IPS-20b (cell line): ENCODE results near the gene SHOC2.

ENCODE experiments used
- H3K27ac ChIP-seq: one replicate; pipeline ENCODE4 v1.5.1; 2013; ENCODE audit warnings: low read length
- H3K27me3 ChIP-seq: 2 replicates; pipeline ENCODE4 v1.6.1; 2013; ENCODE audit warnings: mild to moderate bottlenecking, low read length, inconsistent platforms; ENCODE audit not compliant: insufficient read depth
- H3K36me3 ChIP-seq: 2 replicates; pipeline ENCODE4 v1.6.1; 2013; ENCODE audit warnings: low read depth, mild to moderate bottlenecking, inconsistent platforms, low read length, moderate library complexity; ENCODE audit not compliant: insufficient read depth
- H3K4me1 ChIP-seq: 2 replicates; pipeline ENCODE4 v1.6.1; 2013; ENCODE audit warnings: mild to moderate bottlenecking, control low read depth, inconsistent platforms, low read length, moderate library complexity; ENCODE audit not compliant: insufficient read depth
- H3K4me3 ChIP-seq: 2 replicates; pipeline ENCODE4 v1.5.1; 2013; ENCODE audit warnings: mild to moderate bottlenecking, low read length, inconsistent platforms
- H3K9ac ChIP-seq: 2 replicates; pipeline ENCODE4 v1.6.1; 2013; ENCODE audit warnings: low read depth, mild to moderate bottlenecking, inconsistent platforms, low read length, moderate library complexity
- H3K9me3 ChIP-seq: 2 replicates; pipeline ENCODE4 v1.6.1; 2013; ENCODE audit warnings: mild to moderate bottlenecking, low read depth, low read length, inconsistent platforms; ENCODE audit not compliant: insufficient read depth

Gene SHOC2

DNA sequence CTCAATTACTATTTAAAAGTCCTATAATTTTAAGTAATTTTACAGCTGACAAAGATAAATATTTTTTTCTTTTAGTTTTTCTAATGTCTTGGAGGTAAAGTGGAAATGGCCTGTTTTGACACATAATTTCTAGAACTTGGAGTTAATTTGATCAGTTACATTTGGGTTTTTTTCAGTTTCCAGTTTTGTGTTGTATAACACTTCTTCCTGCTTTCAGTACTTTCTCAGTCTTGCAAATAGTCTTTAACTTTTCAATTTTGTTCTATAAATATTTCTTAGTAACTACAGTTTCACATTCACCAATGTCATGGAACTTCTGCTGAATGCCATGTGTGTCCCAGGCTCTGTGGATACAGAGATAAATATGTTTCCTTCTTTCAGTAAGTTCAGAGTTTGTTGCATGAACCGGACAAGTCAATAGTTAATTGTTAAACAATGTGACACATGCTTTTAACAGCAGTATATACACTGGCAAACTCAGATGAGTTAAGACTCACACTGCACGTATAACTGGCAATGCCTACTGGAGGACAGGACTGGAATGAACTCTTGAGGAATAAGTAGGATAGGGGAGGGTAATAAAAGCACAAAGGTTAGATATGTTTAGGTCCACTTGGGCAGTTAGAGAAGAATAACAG, 4.6 kb downstream of the SHOC2 start:
- H3K4me1 ChIP-seq = peaks cover 6% of the 10 kb centered on the region; the same call in 1 of the 2 replicates
- no peak overlapping the region for H3K27ac ChIP-seq
- no peak overlapping the region for H3K9ac ChIP-seq
- H3K27me3 ChIP-seq = no peaks in the 10 kb centered on the region
- no peaks in the 10 kb centered on the region for H3K36me3 ChIP-seq
- H3K9me3 ChIP-seq = no peaks in the 10 kb centered on the region
- no peak overlapping the region for H3K4me3 ChIP-seq

- no peak overlapping the region for H3K4me3 ChIP-seq
- no peak overlapping the region for H3K9ac ChIP-seq
- H3K27ac ChIP-seq = no peak overlapping the region
- no peaks in the 10 kb centered on the region for H3K36me3 ChIP-seq
- H3K27me3 ChIP-seq = no peaks in the 10 kb centered on the region
- H3K9me3 ChIP-seq = no peaks in the 10 kb centered on the region
- H3K4me1 ChIP-seq = peaks cover 13% of the 10 kb centered on the region
These were observed 8.1 kb downstream of the SHOC2 start for GRCh38 chr10:110927461-110927860.

DNA sequence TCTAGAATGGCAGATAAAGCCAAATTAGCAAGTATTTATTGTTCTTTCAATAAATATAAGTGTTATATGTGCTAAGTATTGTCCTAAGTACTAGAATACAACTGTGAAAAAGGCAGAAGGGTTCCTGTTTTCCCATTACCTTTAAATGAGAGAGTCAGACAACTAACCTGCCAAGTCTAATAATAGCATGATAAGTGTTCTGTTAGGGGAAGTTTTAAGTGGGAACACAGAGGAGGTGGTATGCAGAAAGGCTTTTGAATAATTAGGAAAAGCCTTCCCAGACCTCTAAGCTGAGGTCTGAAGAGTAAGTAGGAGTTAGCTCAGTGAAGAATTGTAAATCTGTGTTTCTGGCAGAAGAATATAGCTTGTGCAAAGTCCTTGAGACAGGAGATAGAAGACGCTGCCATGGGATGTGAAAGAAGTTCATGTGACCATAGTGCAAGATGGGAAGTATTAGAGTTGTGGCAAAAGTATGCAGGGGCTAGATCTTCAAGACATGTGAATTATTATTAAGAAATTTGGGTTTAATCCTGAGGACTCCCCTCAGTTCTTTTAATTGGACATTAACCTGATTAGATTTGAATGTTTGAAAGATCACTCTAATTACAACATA, 12.5 kb downstream of the SHOC2 start:
- H3K27me3 ChIP-seq = no peaks in the 10 kb centered on the region
- no peaks in the 10 kb centered on the region for H3K9me3 ChIP-seq
- H3K4me1 ChIP-seq = peaks cover 13% of the 10 kb centered on the region
- H3K27ac ChIP-seq = no peak overlapping the region
- no peak overlapping the region for H3K9ac ChIP-seq
- no peak overlapping the region for H3K4me3 ChIP-seq
- no peaks in the 10 kb centered on the region for H3K36me3 ChIP-seq

DNA sequence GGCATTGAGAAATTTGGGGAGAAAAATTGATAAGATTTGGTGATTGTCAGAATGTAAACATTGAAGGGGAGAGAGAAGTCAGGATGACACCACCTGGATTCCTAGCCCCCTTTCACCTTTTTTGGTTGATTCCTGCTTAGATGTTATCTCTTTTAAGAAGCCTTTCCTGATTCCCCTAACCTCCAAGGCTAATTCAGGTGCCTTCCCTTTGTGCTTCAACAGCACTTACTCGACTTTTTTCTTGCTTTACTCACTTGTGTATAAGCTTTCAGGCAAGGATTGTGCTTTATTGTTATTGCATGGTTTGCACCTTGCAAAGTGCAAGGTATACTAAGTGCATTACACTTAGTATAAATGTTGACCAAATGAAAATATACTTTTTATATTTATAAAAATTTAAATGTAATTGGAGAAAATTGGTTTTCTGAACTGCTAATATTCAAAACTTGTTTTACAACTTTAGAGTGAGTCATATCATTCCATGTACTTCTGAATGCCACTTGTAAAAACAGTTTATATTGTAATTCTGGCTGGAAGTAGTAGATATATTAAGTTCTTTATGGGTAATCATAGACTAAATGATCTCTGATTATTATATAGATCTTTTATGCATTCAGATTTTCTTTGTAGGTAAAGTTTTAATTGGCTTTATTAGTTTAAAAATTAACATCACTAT, 13.2 kb downstream of the SHOC2 start:
- no peaks in the 10 kb centered on the region for H3K27me3 ChIP-seq
- H3K9ac ChIP-seq = no peak overlapping the region
- peaks cover 13% of the 10 kb centered on the region for H3K4me1 ChIP-seq
- H3K36me3 ChIP-seq = no peaks in the 10 kb centered on the region
- H3K9me3 ChIP-seq = no peaks in the 10 kb centered on the region
- H3K4me3 ChIP-seq = no peak overlapping the region
- no peak overlapping the region for H3K27ac ChIP-seq

DNA sequence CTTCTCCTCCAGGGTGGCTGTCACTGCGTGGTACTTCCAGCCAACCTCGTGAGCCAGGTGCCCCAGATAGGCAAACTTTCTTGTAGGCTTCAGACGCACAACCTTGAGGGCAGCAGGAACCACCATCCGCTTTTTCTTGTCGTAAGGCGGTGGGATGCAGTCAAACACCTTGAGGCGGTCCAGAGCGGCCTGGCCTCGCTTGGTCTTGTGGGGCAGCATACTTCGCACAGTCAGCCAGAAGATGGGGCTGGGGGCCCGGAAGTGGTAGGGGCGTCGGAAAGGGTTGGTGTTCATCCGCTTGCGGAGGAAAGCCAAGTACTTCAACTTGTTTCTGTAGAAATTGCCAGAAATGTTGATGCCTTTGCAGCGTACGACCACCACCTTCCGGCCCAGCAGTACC, 17.4 kb downstream of the SHOC2 start:
- Histone ChIP-seq H3K9me3 (no peaks in the 10 kb centered on the region), H3K27ac (no peak overlapping the region), H3K27me3 (no peaks in the 10 kb centered on the region), H3K36me3 (no peaks in the 10 kb centered on the region), H3K4me3 (no peak overlapping the region), H3K9ac (no peak overlapping the region), H3K4me1 (no peaks in the 10 kb centered on the region)

- H3K27me3 ChIP-seq = no peaks in the 10 kb centered on the region
- no peaks in the 10 kb centered on the region for H3K36me3 ChIP-seq
- no peaks in the 10 kb centered on the region for H3K4me1 ChIP-seq
- no peak overlapping the region for H3K4me3 ChIP-seq
- H3K9ac ChIP-seq = no peak overlapping the region
- no peaks in the 10 kb centered on the region for H3K9me3 ChIP-seq
- H3K27ac ChIP-seq = no peak overlapping the region
These were observed 20.0 kb downstream of the SHOC2 start for GRCh38 chr10:110939419-110939818.

- Histone ChIP-seq H3K4me3 (no peak overlapping the region), H3K9me3 (no peaks in the 10 kb centered on the region), H3K27me3 (no peaks in the 10 kb centered on the region), H3K4me1 (peaks cover 17% of the 10 kb centered on the region), H3K9ac (no peak overlapping the region), H3K27ac (no peak overlapping the region), H3K36me3 (no peaks in the 10 kb centered on the region)
These were observed 25.5 kb downstream of the SHOC2 start for GRCh38 chr10:110944792-110945396.

DNA sequence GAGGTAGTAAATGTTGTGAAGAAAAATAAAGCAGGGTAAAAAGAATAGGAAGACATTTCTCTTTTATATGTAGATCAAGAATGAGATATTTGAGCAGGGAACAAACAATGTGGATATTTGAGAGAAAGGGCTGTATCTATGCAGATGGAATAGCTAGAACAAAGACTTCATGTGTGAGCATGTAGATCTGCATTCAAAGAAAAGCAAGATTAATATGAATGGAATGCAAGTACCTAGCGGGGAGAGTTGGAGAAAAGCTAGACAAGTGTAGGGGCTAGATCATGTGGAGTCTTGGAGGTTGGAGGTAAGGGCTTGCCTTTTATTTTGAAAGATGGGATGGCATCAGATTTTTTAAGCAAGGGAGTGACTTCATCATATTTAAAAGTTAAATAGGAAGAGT, 27.1 kb downstream of the SHOC2 start:
- Histone ChIP-seq H3K4me1 (peaks cover 17% of the 10 kb centered on the region), H3K36me3 (no peaks in the 10 kb centered on the region), H3K27ac (no peak overlapping the region), H3K27me3 (no peaks in the 10 kb centered on the region), H3K9ac (no peak overlapping the region), H3K4me3 (no peak overlapping the region), H3K9me3 (no peaks in the 10 kb centered on the region)

DNA sequence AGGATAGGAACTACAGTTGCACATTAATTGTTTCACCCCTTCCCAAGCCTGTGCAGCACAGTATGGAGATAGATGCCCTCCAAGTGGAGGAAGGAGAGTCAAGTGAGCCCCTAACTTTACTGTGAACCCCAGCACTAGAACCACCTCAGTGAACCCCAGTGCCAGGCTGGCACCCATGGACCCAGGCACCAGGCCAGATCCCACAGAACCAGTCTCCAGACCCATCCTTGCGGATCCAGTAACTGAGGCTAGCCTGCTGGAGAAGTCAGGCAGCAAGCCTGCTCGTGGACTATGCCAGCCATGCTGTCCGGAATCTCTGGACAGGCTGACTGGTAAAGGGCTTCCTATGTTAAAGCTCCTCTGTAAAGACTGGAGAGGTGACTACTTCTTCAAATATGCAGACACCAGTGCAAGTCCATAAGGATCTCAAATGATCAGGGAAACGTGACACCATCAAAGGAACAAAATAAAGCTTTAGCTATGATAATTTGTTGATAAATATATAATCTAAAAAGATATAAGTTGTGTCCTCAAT, 27.7 kb downstream of the SHOC2 start:
- no peaks in the 10 kb centered on the region for H3K36me3 ChIP-seq
- peaks cover 17% of the 10 kb centered on the region for H3K4me1 ChIP-seq
- H3K27me3 ChIP-seq = no peaks in the 10 kb centered on the region
- H3K27ac ChIP-seq = no peak overlapping the region
- H3K9ac ChIP-seq = no peak overlapping the region
- no peak overlapping the region for H3K4me3 ChIP-seq
- H3K9me3 ChIP-seq = no peaks in the 10 kb centered on the region

GRCh38 chr10:110951381-110951780, 32.0 kb downstream of the SHOC2 start:
- H3K27ac ChIP-seq = no peak overlapping the region
- no peaks in the 10 kb centered on the region for H3K27me3 ChIP-seq
- H3K4me3 ChIP-seq = no peak overlapping the region
- H3K9ac ChIP-seq = no peak overlapping the region
- no peaks in the 10 kb centered on the region for H3K9me3 ChIP-seq
- H3K4me1 ChIP-seq = peaks cover 17% of the 10 kb centered on the region
- no peaks in the 10 kb centered on the region; the same call in 1 of the 2 replicates for H3K36me3 ChIP-seq

DNA sequence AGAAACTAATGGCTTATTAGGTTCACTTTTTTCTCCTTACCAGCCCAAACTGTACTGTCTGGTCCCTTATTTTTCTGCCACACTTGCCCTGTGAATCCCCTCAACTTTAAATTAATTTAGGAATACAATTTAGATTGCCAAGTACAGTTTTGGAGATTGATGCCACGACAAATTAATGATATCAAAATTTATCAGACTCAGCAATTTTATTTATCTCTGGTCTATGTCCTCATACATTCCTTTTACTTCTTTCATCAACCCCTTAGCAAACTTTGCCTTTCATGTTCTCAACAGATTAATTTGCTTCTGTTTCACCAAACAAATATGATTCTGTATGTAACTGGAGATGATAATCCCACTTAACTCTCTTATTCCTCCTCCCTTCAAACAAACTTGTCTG, 38.2 kb downstream of the SHOC2 start:
- Histone ChIP-seq H3K4me1 (no peaks in the 10 kb centered on the region), H3K4me3 (no peak overlapping the region), H3K9ac (no peak overlapping the region), H3K36me3 (no peaks in the 10 kb centered on the region; the same call in 1 of the 2 replicates), H3K27ac (no peak overlapping the region), H3K9me3 (no peaks in the 10 kb centered on the region), H3K27me3 (no peaks in the 10 kb centered on the region)
